Mucosa of rectum (tissue), 2 donors: ENCODE results near the gene APOL4.

Experiments
- H3K27ac ChIP-seq, 2 donors: one replicate each; pipeline ENCODE4 v1.7.0; 2013; ENCODE audit warnings: inconsistent platforms in 2 of 2, low read depth in 2 of 2, low read length in 2 of 2
- H3K27me3 ChIP-seq, 2 donors: one replicate each; pipeline ENCODE4 v1.7.0; 2013; ENCODE audit warnings: low read length in 2 of 2; ENCODE audit not compliant: control insufficient read depth in 2 of 2, insufficient read depth in 2 of 2
- H3K36me3 ChIP-seq, 2 donors: one replicate each; pipeline ENCODE4 v1.7.0; 2013; ENCODE audit warnings: low read length in 2 of 2; ENCODE audit not compliant: control insufficient read depth in 2 of 2, insufficient read depth in 2 of 2
- H3K4me1 ChIP-seq, 2 donors: one replicate each; pipeline ENCODE4 v1.7.0; 2013; ENCODE audit warnings: low read length in 2 of 2, mild to moderate bottlenecking in 1 of 2; ENCODE audit not compliant: control insufficient read depth in 2 of 2, insufficient read depth in 2 of 2
- H3K4me3 ChIP-seq, 2 donors: one replicate each; pipeline ENCODE4 v1.7.0; 2013; ENCODE audit warnings: low read length in 2 of 2
- H3K9ac ChIP-seq, 2 donors: one replicate each; pipeline ENCODE4 v1.7.0; 2013; ENCODE audit warnings: low read length in 2 of 2, low read depth in 1 of 2, mild to moderate bottlenecking in 1 of 2
- H3K9me3 ChIP-seq, 2 donors: one replicate each; pipeline ENCODE4 v1.7.0; 2013; ENCODE audit warnings: low read length in 2 of 2; ENCODE audit not compliant: control insufficient read depth in 2 of 2
- donor health status: healthy.
- donor health status: Normal muscosa, but diverticular disease.

APOL4 gene

GRCh38 chr22:36198536-36198935, 3.1 kb downstream of the APOL4 start:
- H3K4me1 ChIP-seq = peaks cover 3 to 8% of the 10 kb centered on the region in 2 donors

GRCh38 chr22:36197514-36198146, 4.0 kb downstream of the APOL4 start:
- H3K4me1 ChIP-seq = peaks cover 3 to 8% of the 10 kb centered on the region in 2 donors
- peak overlapping the region in 1 of 2 donors; percentile 10 for H3K27ac ChIP-seq
- H3K9ac ChIP-seq = no peak overlapping the region
- H3K4me3 ChIP-seq = no peak overlapping the region
- no peaks in the 10 kb centered on the region for H3K9me3 ChIP-seq
- H3K36me3 ChIP-seq = no peaks in the 10 kb centered on the region
- H3K27me3 ChIP-seq = no peaks in the 10 kb centered on the region

More at GRCh38 chr22:36198536-36198935, 3.1 kb downstream of the APOL4 start:
- Histone ChIP-seq H3K27me3 (no peaks in the 10 kb centered on the region), H3K9ac (no peak overlapping the region), H3K4me3 (no peak overlapping the region), H3K27ac (no peak overlapping the region), H3K36me3 (no peaks in the 10 kb centered on the region), H3K9me3 (no peaks in the 10 kb centered on the region)

- Histone ChIP-seq H3K9me3 (no peaks in the 10 kb centered on the region), H3K27me3 (no peaks in the 10 kb centered on the region), H3K4me3 (no peak overlapping the region), H3K36me3 (no peaks in the 10 kb centered on the region), H3K9ac (no peak overlapping the region), H3K27ac (peak overlapping the region in 1 of 2 donors; percentile 48), H3K4me1 (peaks cover 3 to 8% of the 10 kb centered on the region in 2 donors)
These were observed 4.6 kb downstream of the APOL4 start for GRCh38 chr22:36197065-36197440.

- Histone ChIP-seq H3K27me3 (no peaks in the 10 kb centered on the region), H3K36me3 (no peaks in the 10 kb centered on the region), H3K27ac (peak overlapping the region in 1 of 2 donors; percentile 48), H3K4me1 (peaks cover under 1 to 4% of the 10 kb centered on the region in 2 donors), H3K9me3 (no peaks in the 10 kb centered on the region), H3K9ac (no peak overlapping the region), H3K4me3 (no peak overlapping the region)
These were observed 5.2 kb downstream of the APOL4 start for GRCh38 chr22:36196254-36197064.

- Histone ChIP-seq H3K9me3 (no peaks in the 10 kb centered on the region), H3K4me1 (peaks cover 4% of the 10 kb centered on the region in 2 donors), H3K4me3 (no peak overlapping the region), H3K9ac (no peak overlapping the region), H3K27ac (no peak overlapping the region), H3K27me3 (no peaks in the 10 kb centered on the region), H3K36me3 (no peaks in the 10 kb centered on the region)
These were observed 6.6 kb downstream of the APOL4 start for GRCh38 chr22:36194971-36195370.

GRCh38 chr22:36194385-36194784, 7.2 kb downstream of the APOL4 start:
- Histone ChIP-seq H3K9ac (no peak overlapping the region), H3K4me3 (no peak overlapping the region), H3K9me3 (no peaks in the 10 kb centered on the region), H3K27ac (no peak overlapping the region), H3K27me3 (no peaks in the 10 kb centered on the region), H3K36me3 (no peaks in the 10 kb centered on the region), H3K4me1 (peaks cover 4% of the 10 kb centered on the region in 2 donors)

GRCh38 chr22:36193577-36193976, 8.0 kb downstream of the APOL4 start:
- Histone ChIP-seq H3K9ac (no peak overlapping the region), H3K36me3 (no peaks in the 10 kb centered on the region), H3K27me3 (no peaks in the 10 kb centered on the region), H3K4me1 (peaks cover 4% of the 10 kb centered on the region in 2 donors), H3K9me3 (no peaks in the 10 kb centered on the region), H3K27ac (no peak overlapping the region), H3K4me3 (no peak overlapping the region)

GRCh38 chr22:36193171-36193570, 8.4 kb downstream of the APOL4 start:
- H3K4me3 ChIP-seq = no peak overlapping the region
- H3K4me1 ChIP-seq = peaks cover 4% of the 10 kb centered on the region in 2 donors
- no peaks in the 10 kb centered on the region for H3K36me3 ChIP-seq
- H3K9me3 ChIP-seq = no peaks in the 10 kb centered on the region
- no peak overlapping the region for H3K27ac ChIP-seq
- H3K9ac ChIP-seq = no peak overlapping the region
- H3K27me3 ChIP-seq = no peaks in the 10 kb centered on the region

GRCh38 chr22:36192542-36192941, 9.1 kb downstream of the APOL4 start:
- no peak overlapping the region for H3K9ac ChIP-seq
- no peaks in the 10 kb centered on the region for H3K27me3 ChIP-seq
- H3K27ac ChIP-seq = no peak overlapping the region
- no peaks in the 10 kb centered on the region for H3K9me3 ChIP-seq
- no peak overlapping the region for H3K4me3 ChIP-seq
- no peaks in the 10 kb centered on the region for H3K36me3 ChIP-seq
- peaks cover 2 to 4% of the 10 kb centered on the region in 2 donors for H3K4me1 ChIP-seq

- Histone ChIP-seq H3K36me3 (no peaks in the 10 kb centered on the region), H3K9me3 (no peaks in the 10 kb centered on the region), H3K27me3 (no peaks in the 10 kb centered on the region), H3K4me3 (no peak overlapping the region), H3K4me1 (peaks cover 0 to 4% of the 10 kb centered on the region in 2 donors), H3K9ac (no peak overlapping the region), H3K27ac (peak overlapping the region in 1 of 2 donors; percentile 16)
These were observed 10.3 kb downstream of the APOL4 start for GRCh38 chr22:36191106-36191836.
